GM23338 (cell line): Measurements from ENCODE around the gene TXLNG. TPM values are rescaled to one million over a fixed set of nuclear protein-coding genes. Genes with fewer than 3 reads are reported as not detected.

Experiments used
- ATAC-seq: fragments of 200-7000 bp; cut with Tn5 transposase; 3 replicates; pipeline ENCODE4 v1.9.1; 2020
- DNase-seq: peaks from one replicate; pipeline ENCODE4 v3.0.0-alpha.2; 2015; ENCODE audit warnings: low spot score
- H2AFZ ChIP-seq: fragments of 200-600 bp; sonication (generic); 2 replicates; pipeline ENCODE4 v1.8.0; 2016; ENCODE audit warnings: antibody characterized with exemption, mild to moderate bottlenecking, moderate library complexity
- H3F3A ChIP-seq: fragments of 200-600 bp; sonication (generic); replicated peaks from 2 replicates; pipeline ENCODE4 v1.8.0; 2017; ENCODE audit warnings: antibody characterized with exemption, mixed run types, low read depth
- H3K27ac ChIP-seq: fragments of 200-600 bp; sonication (generic); 2 replicates; pipeline ENCODE4 v1.6.1; 2016; ENCODE audit warnings: low read depth
- H3K27me3 ChIP-seq: fragments of 200-600 bp; sonication (generic); 2 replicates; pipeline ENCODE4 v1.8.0; 2016; ENCODE audit warnings: mild to moderate bottlenecking, mixed run types, moderate library complexity; ENCODE audit not compliant: insufficient read depth
- H3K36me3 ChIP-seq: fragments of 200-600 bp; sonication (generic); 2 replicates; pipeline ENCODE4 v1.8.0; 2016; ENCODE audit warnings: mild to moderate bottlenecking; ENCODE audit not compliant: insufficient read depth
- H3K4me1 ChIP-seq: fragments of 200-600 bp; sonication (generic); 2 replicates; pipeline ENCODE4 v1.8.0; 2016; ENCODE audit warnings: mild to moderate bottlenecking, moderate library complexity; ENCODE audit not compliant: insufficient read depth
- H3K4me2 ChIP-seq: fragments of 200-600 bp; sonication (generic); 2 replicates; pipeline ENCODE4 v1.7.1; 2017; ENCODE audit warnings: mixed run types
- H3K4me3 ChIP-seq: fragments of 200-600 bp; sonication (generic); 2 replicates; pipeline ENCODE4 v1.6.1; 2016; ENCODE audit warnings: mixed run types
- H3K79me2 ChIP-seq: fragments of 200-600 bp; sonication (generic); replicated peaks from 2 replicates; pipeline ENCODE4 v1.8.0; 2017; ENCODE audit warnings: mild to moderate bottlenecking; ENCODE audit not compliant: insufficient read depth
- H3K9me2 ChIP-seq: fragments of 200-600 bp; sonication (generic); 2 replicates; pipeline ENCODE4 v1.8.0; 2017; ENCODE audit not compliant: insufficient read depth
- H4K20me1 ChIP-seq: fragments of 200-600 bp; sonication (generic); replicated peaks from 2 replicates; pipeline ENCODE4 v1.8.0; 2017; ENCODE audit warnings: mild to moderate bottlenecking; ENCODE audit not compliant: insufficient read depth
- H3K27ac Mint-ChIP-seq: 2 replicates; pipeline ENCODE4 v1.8.0; 2020; ENCODE audit warnings: inconsistent platforms, mild to moderate bottlenecking, moderate library complexity, mixed read lengths
- H3K27me3 Mint-ChIP-seq: 3 replicates; pipeline ENCODE4 v1.8.0; 2022; ENCODE audit warnings: low read depth, mild to moderate bottlenecking, moderate library complexity, mixed read lengths, inconsistent platforms; ENCODE audit not compliant: insufficient read depth, poor library complexity
- H3K36me3 Mint-ChIP-seq: 3 replicates; pipeline ENCODE4 v1.8.0; 2021; ENCODE audit warnings: low read depth, mild to moderate bottlenecking, inconsistent platforms, moderate library complexity, mixed read lengths
- H3K4me1 Mint-ChIP-seq: 3 replicates; pipeline ENCODE4 v1.8.0; 2020; ENCODE audit warnings: mild to moderate bottlenecking, inconsistent platforms, mixed read lengths
- H3K4me3 Mint-ChIP-seq: 3 replicates; pipeline ENCODE4 v1.8.0; 2021; ENCODE audit warnings: moderate library complexity, mild to moderate bottlenecking, inconsistent platforms, mixed read lengths
- H3K9me3 Mint-ChIP-seq: 3 replicates; pipeline ENCODE4 v1.8.0; 2020; ENCODE audit warnings: moderate library complexity, mild to moderate bottlenecking, inconsistent platforms, mixed read lengths
- CTCF ChIP-seq, 2 experiments: fragments of 200-600 bp in 1 of 2; sonication (generic) in 1 of 2; conservative IDR thresholded peaks; 2 replicates each; pipeline versions ENCODE4 v1.5.1 to v1.6.1; 2016 to 2017; ENCODE audit warnings: antibody characterized with exemption in 2 of 2, low read depth in 2 of 2, mild to moderate bottlenecking in 2 of 2, moderate library complexity in 1 of 2
- EZH2 ChIP-seq: fragments of 200-600 bp; sonication (generic); IDR thresholded peaks from one replicate; pipeline ENCODE4 v1.8.0; 2017; ENCODE audit warnings: antibody characterized with exemption, mild to moderate bottlenecking, low read depth; ENCODE audit not compliant: unreplicated experiment
- NANOG ChIP-seq: IDR thresholded peaks from 2 replicates; pipeline ENCODE4 v1.6.1; 2016; ENCODE audit warnings: antibody characterized with exemption, borderline replicate concordance
- POLR2AphosphoS5 ChIP-seq: IDR thresholded peaks from 2 replicates; pipeline ENCODE4 v1.6.1; 2016; ENCODE audit warnings: antibody characterized with exemption, low read depth
- STAT1 ChIP-seq: IDR thresholded peaks from one replicate; pipeline ENCODE4 v1.6.1; 2016; ENCODE audit warnings: antibody characterized with exemption; ENCODE audit not compliant: unreplicated experiment
- ZNF462 ChIP-seq: fragments of 250-450 bp; sonication (Bioruptor Pico); IDR thresholded peaks from 2 replicates; pipeline ENCODE4 v1.5.0; 2020; ENCODE audit warnings: mild to moderate bottlenecking, moderate library complexity
- polyA plus RNA-seq: library from polyadenylated mRNA; unstranded; fragments of >200 nt; fragmentation: Nextera tagmentation; extraction: Ambion mirVana; gene quantifications from 2 replicates; pipeline ENCODE4 v1.2.1, GENCODE V29; 2016
- total RNA-seq: library from RNA; depleted of rRNA; stranded (reverse); fragments of >200 nt; shearing (Covaris generic); gene quantifications from 2 replicates; pipeline ENCODE4 v1.2.3, GENCODE V29; 2014

Gene TXLNG
- total and polyA plus RNA-seq, 2 experiments from 2014 or later, result 45.3 to 48.4 TPM

- H3K36me3 ChIP-seq, result no peaks in the 10 kb centered on the region
- DNase-seq, result peak; percentile 78
Measured at GRCh38 chrX:16772460-16772859, 13.8 kb upstream of the TXLNG start.

DNA sequence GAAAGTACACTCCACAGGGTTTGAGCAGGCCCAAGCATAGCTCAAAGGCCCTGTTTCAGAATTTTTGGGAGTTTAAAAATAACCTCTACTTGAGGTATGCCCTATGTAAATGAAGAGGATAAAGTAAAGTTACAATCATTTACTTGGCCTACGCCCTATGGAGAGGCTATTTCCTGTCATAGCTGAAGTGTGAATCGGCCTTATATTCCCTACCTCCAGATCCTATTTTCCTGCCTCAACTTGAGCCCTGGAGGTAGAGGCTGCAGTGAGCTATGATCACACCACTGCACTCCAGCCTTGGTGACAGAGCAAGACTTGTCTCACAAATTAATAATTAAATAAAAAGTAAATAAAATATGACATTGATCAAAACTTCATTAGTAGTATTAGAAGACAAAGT is 11.5 kb upstream of the TXLNG start:
- H3K4me1 ChIP-seq, result peaks cover 10% of the 10 kb centered on the region
- H3K36me3 ChIP-seq, result no peaks in the 10 kb centered on the region
- H3K4me2 ChIP-seq, result no peak overlapping the region
- ATAC-seq (no peak), DNase-seq (no peak)
- Mint-ChIP-seq H3K4me3 (no peak overlapping the region), H3K4me1 (peaks cover 11% of the 10 kb centered on the region), H3K27me3 (no peaks in the 10 kb centered on the region), H3K36me3 (no peaks in the 10 kb centered on the region), H3K27ac (no peak overlapping the region), H3K9me3 (no peaks in the 10 kb centered on the region)
- H3K27ac ChIP-seq, result no peak overlapping the region
- H2AFZ ChIP-seq, result no peak overlapping the region
- H3K4me3 ChIP-seq, result no peak overlapping the region
- no peaks in the 10 kb centered on the region for H3K79me2 ChIP-seq
- no peaks in the 10 kb centered on the region for H4K20me1 ChIP-seq
- no peaks in the 10 kb centered on the region for H3K9me2 ChIP-seq
- peaks cover 3% of the 10 kb centered on the region; the same call in 1 of the 2 replicates for H3F3A ChIP-seq
- TF ChIP-seq STAT1, result no peak
- TF ChIP-seq ZNF462 (CRISPR knock-in tag), result no peak
- H3K27me3 ChIP-seq, result no peaks in the 10 kb centered on the region

More at GRCh38 chrX:16772460-16772859, 13.8 kb upstream of the TXLNG start:
- H3K4me1 Mint-ChIP-seq, result peaks cover 16% of the 10 kb centered on the region
- H2AFZ ChIP-seq, result no peak overlapping the region
- H3K4me3 Mint-ChIP-seq, result no peak overlapping the region
- H3K4me2 ChIP-seq, result no peak overlapping the region
- H3K79me2 ChIP-seq, result no peaks in the 10 kb centered on the region
- no peaks in the 10 kb centered on the region for H4K20me1 ChIP-seq
- no peaks in the 10 kb centered on the region for H3K9me2 ChIP-seq
- H3F3A ChIP-seq, result peaks cover 3% of the 10 kb centered on the region; the same call in 1 of the 2 replicates
- TF ChIP-seq EZH2, result no peak
- TF ChIP-seq NANOG, result no peak
- TF ChIP-seq CTCF (conservative IDR thresholded peaks at IDR 0.05; ENCODE audit: low read depth in 2 of 2), result no peak
- no peak for TF ChIP-seq POLR2AphosphoS5
- H3K27me3 ChIP-seq, result no peaks in the 10 kb centered on the region
- H3K9me3 Mint-ChIP-seq, result peaks cover 8% of the 10 kb centered on the region
- peaks cover 10% of the 10 kb centered on the region for H3K4me1 ChIP-seq
- peak; percentile 85 for ATAC-seq
- no peak overlapping the region for H3K4me3 ChIP-seq
- peaks cover 6% of the 10 kb centered on the region; the same call in 2 of the 3 replicates for H3K36me3 Mint-ChIP-seq
- H3K27ac ChIP-seq, result peak overlapping the region; percentile 97
- H3K27me3 Mint-ChIP-seq, result no peaks in the 10 kb centered on the region
- H3K27ac Mint-ChIP-seq, result peak overlapping the region; percentile 99
